B cell (primary cell): ENCODE measurements around the gene AFTPH.

Experiments used
- EZH2 ChIP-seq: IDR thresholded peaks from 2 replicates; pipeline ENCODE4 v1.6.1; 2012; ENCODE audit warnings: borderline replicate concordance, low read depth, mild to moderate bottlenecking, moderate library complexity, low read length; ENCODE audit not compliant: insufficient read depth, poor library complexity, severe bottlenecking
- TF ChIP-seq, protein P1 (sequence below): fragments of 200-600 bp; IDR thresholded peaks from one replicate; pipeline ENCODE4 v1.8.0; 2022; ENCODE audit warnings: antibody characterized with exemption, mild to moderate bottlenecking

DNA sequence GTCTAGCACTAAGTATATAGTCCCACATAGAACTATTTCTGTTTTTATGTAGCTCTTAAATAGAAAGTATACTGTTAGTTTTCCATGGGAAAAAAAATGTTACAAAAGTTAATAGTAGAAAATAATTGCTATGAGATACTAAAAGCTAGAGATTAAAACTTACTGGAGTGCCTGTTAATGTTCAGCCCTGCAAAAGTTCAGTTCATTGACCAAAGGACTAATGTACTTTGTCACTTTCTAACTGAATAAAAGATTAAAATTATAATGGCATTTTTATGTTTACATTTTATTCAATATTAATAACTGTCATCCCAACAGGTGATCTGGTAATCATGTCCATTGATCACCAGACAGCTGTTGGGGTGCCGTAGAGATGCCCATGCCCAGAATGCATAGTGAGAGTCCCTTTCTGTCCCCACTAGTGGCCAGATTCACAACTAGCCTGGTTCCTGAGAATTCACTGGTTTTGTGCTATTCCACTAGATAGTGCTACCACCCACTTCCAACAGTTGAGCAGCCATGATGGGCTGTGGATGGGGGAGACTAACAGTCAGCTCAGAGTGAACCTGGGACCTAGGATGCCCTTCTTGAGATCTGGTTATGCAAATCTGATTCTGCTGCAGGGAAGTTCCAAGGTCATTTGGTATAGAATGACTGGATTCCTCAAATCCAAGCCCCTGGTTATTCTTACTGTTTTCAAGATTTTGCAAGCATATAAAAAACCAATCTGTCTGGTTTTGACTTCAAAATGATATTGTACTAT, 57.8 kb downstream of the AFTPH start:
- TF ChIP-seq EZH2, result no peak
- TF ChIP-seq, protein P1, sequence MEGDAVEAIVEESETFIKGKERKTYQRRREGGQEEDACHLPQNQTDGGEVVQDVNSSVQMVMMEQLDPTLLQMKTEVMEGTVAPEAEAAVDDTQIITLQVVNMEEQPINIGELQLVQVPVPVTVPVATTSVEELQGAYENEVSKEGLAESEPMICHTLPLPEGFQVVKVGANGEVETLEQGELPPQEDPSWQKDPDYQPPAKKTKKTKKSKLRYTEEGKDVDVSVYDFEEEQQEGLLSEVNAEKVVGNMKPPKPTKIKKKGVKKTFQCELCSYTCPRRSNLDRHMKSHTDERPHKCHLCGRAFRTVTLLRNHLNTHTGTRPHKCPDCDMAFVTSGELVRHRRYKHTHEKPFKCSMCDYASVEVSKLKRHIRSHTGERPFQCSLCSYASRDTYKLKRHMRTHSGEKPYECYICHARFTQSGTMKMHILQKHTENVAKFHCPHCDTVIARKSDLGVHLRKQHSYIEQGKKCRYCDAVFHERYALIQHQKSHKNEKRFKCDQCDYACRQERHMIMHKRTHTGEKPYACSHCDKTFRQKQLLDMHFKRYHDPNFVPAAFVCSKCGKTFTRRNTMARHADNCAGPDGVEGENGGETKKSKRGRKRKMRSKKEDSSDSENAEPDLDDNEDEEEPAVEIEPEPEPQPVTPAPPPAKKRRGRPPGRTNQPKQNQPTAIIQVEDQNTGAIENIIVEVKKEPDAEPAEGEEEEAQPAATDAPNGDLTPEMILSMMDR, result no peak
